OCI-M2 (cell line): ENCODE measurements around the gene EBLN1.
"Not testable (repeated sequence)": the region's sequence is repeated elsewhere in the genome, so short reads cannot be mapped to it uniquely, and the experiment has no call there.

Experiments used
- DNase-seq: peaks from one replicate; lab custom pipeline; 2025; ENCODE audit not compliant: unreplicated experiment; lab: John Stamatoyannopoulos, UW

Gene EBLN1

GRCh38 chr10:22228943-22229801 lies 11.4 kb upstream of the EBLN1 start:
- peak; percentile 66 for DNase-seq

- no peak for DNase-seq
These were observed 10.5 kb upstream of the EBLN1 start for GRCh38 chr10:22228167-22228938.

GRCh38 chr10:22226599-22226998 lies 8.8 kb upstream of the EBLN1 start:
- no peak for DNase-seq

- no peak for DNase-seq
These were observed 4.7 kb upstream of the EBLN1 start for GRCh38 chr10:22222236-22223190.

GRCh38 chr10:22219308-22219707 lies 1.5 kb upstream of the EBLN1 start:
- no peak for DNase-seq

GRCh38 chr10:22218448-22218847 lies 633 bp upstream of the EBLN1 start:
- no peak for DNase-seq

GRCh38 chr10:22217084-22217483 lies 731 bp downstream of the EBLN1 start:
- DNase-seq, result not testable (repeated sequence)

GRCh38 chr10:22210267-22210666 lies 7.5 kb downstream of the EBLN1 start:
- no peak for DNase-seq

GRCh38 chr10:22193945-22194344 lies 23.9 kb downstream of the EBLN1 start:
- DNase-seq, result no peak

- no peak for DNase-seq
These were observed 32.2 kb downstream of the EBLN1 start for GRCh38 chr10:22185586-22185985.

GRCh38 chr10:22183771-22184461 lies 33.9 kb downstream of the EBLN1 start:
- DNase-seq, result no peak

GRCh38 chr10:22180724-22181123 lies 37.1 kb downstream of the EBLN1 start:
- DNase-seq, result no peak

- DNase-seq, result no peak
These were observed 43.4 kb downstream of the EBLN1 start for GRCh38 chr10:22174442-22174841.

GRCh38 chr10:22171131-22171530 lies 46.7 kb downstream of the EBLN1 start:
- DNase-seq, result no peak

- no peak for DNase-seq
These were observed 47.2 kb downstream of the EBLN1 start for GRCh38 chr10:22170582-22170981.

- DNase-seq, result no peak
These were observed 57.8 kb downstream of the EBLN1 start for GRCh38 chr10:22159979-22160378.

GRCh38 chr10:22159180-22159579 lies 58.6 kb downstream of the EBLN1 start:
- DNase-seq, result no peak
